Measurements from ENCODE around the gene SYNC.

GRCh38 chr1:32736812-32737791, 34.5 kb upstream of the SYNC start:
- TF ChIP-seq CTCF (IDR thresholded peaks at IDR 0.05): no peak
- TF ChIP-seq POLR2A (IDR thresholded peaks at IDR 0.05): peak; percentile 51

Measured in right lobe of liver (tissue), 4 donors.